PC-3 (cell line): ENCODE results near the gene PANK4. TPM values are rescaled to one million over a fixed set of nuclear protein-coding genes. Genes with fewer than 3 reads are reported as not detected.

Experiments
- ATAC-seq: fragments of 200-7000 bp; cut with Tn5 transposase; 2 replicates; pipeline ENCODE4 v1.9.1; 2020; ENCODE audit warnings: mild to moderate bottlenecking, moderate library complexity
- BruUV-seq: library from RNA; stranded (reverse); fragments of 400-500 nt; replicated peaks from 2 replicates; lab custom pipeline; 2021; lab: Mats Ljungman, UMichigan
- CTCF ChIA-PET: fragments of 300-600 bp; sonication (Branson Sonifier 250); formaldehyde crosslinking; loops from one replicate; lab custom pipeline; 2022; ENCODE audit warnings: antibody characterized with exemption; lab: Charles Lee
- POLR2A ChIA-PET: fragments of 300-600 bp; sonication (Branson Sonifier 250); formaldehyde crosslinking; loops from one replicate; lab custom pipeline; 2022; ENCODE audit warnings: antibody characterized with exemption; ENCODE audit not compliant: unreplicated experiment; lab: Charles Lee
- DNase-seq: peaks from one replicate; pipeline ENCODE4 v3.0.0-alpha.2; 2015
- H2AFZ ChIP-seq: fragments of 300-600 bp; sonication (generic); 2 replicates; pipeline ENCODE4 v1.6.0; 2016; ENCODE audit warnings: antibody characterized with exemption, low read length
- H3F3A ChIP-seq: fragments of 300-600 bp; sonication (generic); one replicate; pipeline ENCODE4 v1.6.0; 2017; ENCODE audit warnings: antibody characterized with exemption, low read length, control low read depth, mild to moderate bottlenecking; ENCODE audit not compliant: unreplicated experiment
- H3K27ac ChIP-seq: fragments of 300-600 bp; sonication (generic); 2 replicates; pipeline ENCODE4 v1.5.1; 2016; ENCODE audit warnings: mild to moderate bottlenecking, low read length
- H3K27me3 ChIP-seq: fragments of 300-600 bp; sonication (generic); 2 replicates; pipeline ENCODE4 v1.6.1; 2016; ENCODE audit warnings: low read length, mixed read lengths
- H3K36me3 ChIP-seq: fragments of 300-600 bp; sonication (generic); 2 replicates; pipeline ENCODE4 v1.6.1; 2016; ENCODE audit warnings: low read depth, mixed run types, low read length, mixed read lengths
- H3K4me1 ChIP-seq: fragments of 300-600 bp; sonication (generic); 2 replicates; pipeline ENCODE4 v1.5.1; 2016; ENCODE audit warnings: low read length; ENCODE audit not compliant: insufficient read depth
- H3K4me2 ChIP-seq: fragments of 300-600 bp; sonication (generic); 2 replicates; pipeline ENCODE4 v1.6.0; 2016; ENCODE audit warnings: low read length
- H3K4me3 ChIP-seq: fragments of 300-600 bp; sonication (generic); 2 replicates; pipeline ENCODE4 v1.5.1; 2016; ENCODE audit warnings: mild to moderate bottlenecking, low read length, mixed read lengths
- H3K79me2 ChIP-seq: fragments of 300-600 bp; sonication (generic); 2 replicates; pipeline ENCODE4 v1.6.1; 2017; ENCODE audit warnings: low read length, mixed read lengths
- H3K9ac ChIP-seq: fragments of 300-600 bp; sonication (generic); 2 replicates; pipeline ENCODE4 v1.6.0; 2016; ENCODE audit warnings: mild to moderate bottlenecking, low read length
- H3K9me2 ChIP-seq: fragments of 300-600 bp; sonication (generic); replicated peaks from 2 replicates; pipeline ENCODE4 v1.6.1; 2016; ENCODE audit warnings: mixed run types, low read length, mixed read lengths
- H3K9me3 ChIP-seq: fragments of 300-600 bp; sonication (generic); 2 replicates; pipeline ENCODE4 v1.6.1; 2016; ENCODE audit warnings: low read length, mixed read lengths
- H4K20me1 ChIP-seq: fragments of 300-600 bp; sonication (generic); 2 replicates; pipeline ENCODE4 v1.6.1; 2016; ENCODE audit warnings: low read length, mixed read lengths
- CTCF ChIP-seq: fragments of 300-600 bp; sonication (generic); conservative IDR thresholded peaks from 2 replicates; pipeline ENCODE4 v1.5.1; 2017; ENCODE audit warnings: antibody characterized with exemption, low read depth, mild to moderate bottlenecking, low read length
- EZH2 ChIP-seq: fragments of 300-600 bp; sonication (generic); IDR thresholded peaks from one replicate; pipeline ENCODE4 v1.6.1; 2017; ENCODE audit warnings: antibody characterized with exemption, mild to moderate bottlenecking, low read length; ENCODE audit not compliant: unreplicated experiment
- EZH2phosphoT487 ChIP-seq: fragments of 300-600 bp; sonication (generic); IDR thresholded peaks from 2 replicates; pipeline ENCODE4 v1.6.1; 2018; ENCODE audit warnings: mild to moderate bottlenecking, antibody characterized with exemption, low read length, borderline replicate concordance
- intact Hi-C: fragments of 100-400 bp; cut with micrococcal nuclease; formaldehyde crosslinking; loops from 2 replicates; pipeline ENCODE4 v1.9.0; 2023
- total RNA-seq: library from RNA; depleted of rRNA; stranded (reverse); fragments of >200 nt; gene quantifications from 2 replicates; pipeline ENCODE4 v1.2.3, GENCODE V29; 2014

PANK4 gene
- total RNA-seq, 1 experiment from 2014 or later = 69.4 TPM

GRCh38 chr1:2507744-2508155, 18.6 kb downstream of the PANK4 start:
- no peak overlapping the region for H3K4me2 ChIP-seq
- CTCF ChIA-PET = no interaction called here
- no TSS peak for BruUV-seq
- H3K4me3 ChIP-seq = no peak overlapping the region
- H3K9me2 ChIP-seq = no peaks in the 10 kb centered on the region
- no peaks in the 10 kb centered on the region for H3F3A ChIP-seq
- TF ChIP-seq EZH2 = no peak
- TF ChIP-seq CTCF = no peak
- TF ChIP-seq EZH2phosphoT487 = no peak
- H3K9me3 ChIP-seq = no peaks in the 10 kb centered on the region
- H4K20me1 ChIP-seq = no peaks in the 10 kb centered on the region
- H3K36me3 ChIP-seq = peaks cover 43% of the 10 kb centered on the region; the same call in 1 of the 2 replicates
- intact Hi-C loops = no loop called here
- H3K27me3 ChIP-seq = no peaks in the 10 kb centered on the region
- DNase-seq (no peak), ATAC-seq (no peak)
- no peaks in the 10 kb centered on the region for H3K79me2 ChIP-seq
- no peaks in the 10 kb centered on the region for H3K4me1 ChIP-seq
- POLR2A ChIA-PET = no interaction called here
- no peak overlapping the region for H3K9ac ChIP-seq
- no peak overlapping the region for H2AFZ ChIP-seq
- no peak overlapping the region for H3K27ac ChIP-seq

GRCh38 chr1:2506901-2507565, 19.4 kb downstream of the PANK4 start:
- no peak overlapping the region for H3K9ac ChIP-seq
- H3K9me2 ChIP-seq = no peaks in the 10 kb centered on the region
- peaks cover 41% of the 10 kb centered on the region; the same call in 1 of the 2 replicates for H3K36me3 ChIP-seq
- TF ChIP-seq EZH2phosphoT487 = no peak
- TF ChIP-seq EZH2 = no peak
- no peak for TF ChIP-seq CTCF
- ChIA-PET POLR2A (interaction anchor here (0.5 kb wide), 1 partner anchor 81 kb away, joined by 3 read pairs; no protein-coding TSS in a partner anchor), CTCF (no interaction called here)
- ATAC-seq = peak; percentile 29
- H3K4me3 ChIP-seq = no peak overlapping the region
- DNase-seq = no peak
- intact Hi-C loops = no loop called here
- no peaks in the 10 kb centered on the region for H3F3A ChIP-seq
- no peak overlapping the region for H3K4me2 ChIP-seq
- no peaks in the 10 kb centered on the region for H3K27me3 ChIP-seq
- H3K4me1 ChIP-seq = no peaks in the 10 kb centered on the region
- TSS peak; percentile 17 for BruUV-seq
- H4K20me1 ChIP-seq = no peaks in the 10 kb centered on the region
- no peaks in the 10 kb centered on the region for H3K9me3 ChIP-seq
- H3K27ac ChIP-seq = no peak overlapping the region
- H2AFZ ChIP-seq = no peak overlapping the region
- H3K79me2 ChIP-seq = no peaks in the 10 kb centered on the region
